GM18517 (cell line): ENCODE results near the gene ATR.
"Not testable (repeated sequence)": the region's sequence is repeated elsewhere in the genome, so short reads cannot be mapped to it uniquely, and the experiment has no call there.

Source experiments
- ATAC-seq: cut with Tn5 transposase; IDR thresholded peaks from one replicate; pipeline ENCODE4 v1.9.1; 2021; ENCODE audit warnings: mild to moderate bottlenecking, moderate library complexity; ENCODE audit not compliant: unreplicated experiment

ATR gene

GRCh38 chr3:142578329-142579223 lies at the start of gene ATR:
TSS of gene ATR (minus strand) at chr3:142578733. CDS start at chr3:142578704, 29 bp downstream.
- ATAC-seq: peak; percentile 89

- no peak for ATAC-seq
These were observed 48.4 kb upstream of the ATR start for GRCh38 chr3:142626971-142627370.

- ATAC-seq: no peak
These were observed 46.6 kb upstream of the ATR start for GRCh38 chr3:142625153-142625440.

GRCh38 chr3:142624341-142625152 lies 46.0 kb upstream of the ATR start:
- ATAC-seq: no peak

- ATAC-seq: no peak
These were observed 44.7 kb upstream of the ATR start for GRCh38 chr3:142623194-142623593.

- ATAC-seq: no peak
These were observed 43.9 kb upstream of the ATR start for GRCh38 chr3:142622405-142622804.

GRCh38 chr3:142618917-142619461 lies 40.5 kb upstream of the ATR start:
- ATAC-seq: no peak

- ATAC-seq: no peak
These were observed 36.6 kb upstream of the ATR start for GRCh38 chr3:142615171-142615570.

- no peak for ATAC-seq
These were observed 35.6 kb upstream of the ATR start for GRCh38 chr3:142614059-142614626.

GRCh38 chr3:142613491-142613890 lies 35.0 kb upstream of the ATR start:
- ATAC-seq: no peak

GRCh38 chr3:142611206-142611605 lies 32.7 kb upstream of the ATR start:
- ATAC-seq: no peak

GRCh38 chr3:142609136-142609535 lies 30.6 kb upstream of the ATR start:
- ATAC-seq: no peak

- no peak for ATAC-seq
These were observed 30.1 kb upstream of the ATR start for GRCh38 chr3:142608631-142609030.

- no peak for ATAC-seq
These were observed 26.4 kb upstream of the ATR start for GRCh38 chr3:142604940-142605339.

- not testable (repeated sequence) for ATAC-seq
These were observed 24.8 kb upstream of the ATR start for GRCh38 chr3:142603386-142603705.

- no peak for ATAC-seq
These were observed 24.3 kb upstream of the ATR start for GRCh38 chr3:142602619-142603385.

GRCh38 chr3:142601713-142602112 lies 23.2 kb upstream of the ATR start:
- no peak for ATAC-seq

GRCh38 chr3:142597906-142598305 lies 19.4 kb upstream of the ATR start:
- ATAC-seq: no peak

- no peak for ATAC-seq
These were observed 18.2 kb upstream of the ATR start for GRCh38 chr3:142596726-142597088.

- peak; percentile 94 for ATAC-seq
These were observed 17.6 kb upstream of the ATR start, which contains the start of gene PLS1 for GRCh38 chr3:142595951-142596725. TSS of gene PLS1 (plus strand) at chr3:142596393. CDS start at chr3:142664238, 67,845 bp downstream.
